AG09309 (cell line): Measurements from ENCODE around the gene AADAT.

ENCODE experiments used
- DNase-seq: peaks from one replicate; pipeline ENCODE4 v3.0.0-alpha.2; 2010; ENCODE audit warnings: low read depth
- H3K4me3 ChIP-seq: 2 replicates; pipeline ENCODE4 v1.5.1; 2011; ENCODE audit warnings: mild to moderate bottlenecking, low read depth, low read length, moderate library complexity; ENCODE audit not compliant: control insufficient read depth
- TF ChIP-seq, protein P1 (sequence below): IDR thresholded peaks from 2 replicates; pipeline ENCODE4 v1.5.1; 2011; ENCODE audit warnings: mild to moderate bottlenecking, low read depth, low read length, inconsistent platforms; ENCODE audit not compliant: insufficient read depth, control insufficient read depth; ENCODE audit errors: missing control alignments

The AADAT gene

GRCh38 chr4:170027181-170027829 lies 62.5 kb downstream of the AADAT start:
- peak overlapping the region; percentile 85 for H3K4me3 ChIP-seq
- TF ChIP-seq, protein P1, sequence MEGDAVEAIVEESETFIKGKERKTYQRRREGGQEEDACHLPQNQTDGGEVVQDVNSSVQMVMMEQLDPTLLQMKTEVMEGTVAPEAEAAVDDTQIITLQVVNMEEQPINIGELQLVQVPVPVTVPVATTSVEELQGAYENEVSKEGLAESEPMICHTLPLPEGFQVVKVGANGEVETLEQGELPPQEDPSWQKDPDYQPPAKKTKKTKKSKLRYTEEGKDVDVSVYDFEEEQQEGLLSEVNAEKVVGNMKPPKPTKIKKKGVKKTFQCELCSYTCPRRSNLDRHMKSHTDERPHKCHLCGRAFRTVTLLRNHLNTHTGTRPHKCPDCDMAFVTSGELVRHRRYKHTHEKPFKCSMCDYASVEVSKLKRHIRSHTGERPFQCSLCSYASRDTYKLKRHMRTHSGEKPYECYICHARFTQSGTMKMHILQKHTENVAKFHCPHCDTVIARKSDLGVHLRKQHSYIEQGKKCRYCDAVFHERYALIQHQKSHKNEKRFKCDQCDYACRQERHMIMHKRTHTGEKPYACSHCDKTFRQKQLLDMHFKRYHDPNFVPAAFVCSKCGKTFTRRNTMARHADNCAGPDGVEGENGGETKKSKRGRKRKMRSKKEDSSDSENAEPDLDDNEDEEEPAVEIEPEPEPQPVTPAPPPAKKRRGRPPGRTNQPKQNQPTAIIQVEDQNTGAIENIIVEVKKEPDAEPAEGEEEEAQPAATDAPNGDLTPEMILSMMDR = no peak
- peak; percentile 89 for DNase-seq

DNA sequence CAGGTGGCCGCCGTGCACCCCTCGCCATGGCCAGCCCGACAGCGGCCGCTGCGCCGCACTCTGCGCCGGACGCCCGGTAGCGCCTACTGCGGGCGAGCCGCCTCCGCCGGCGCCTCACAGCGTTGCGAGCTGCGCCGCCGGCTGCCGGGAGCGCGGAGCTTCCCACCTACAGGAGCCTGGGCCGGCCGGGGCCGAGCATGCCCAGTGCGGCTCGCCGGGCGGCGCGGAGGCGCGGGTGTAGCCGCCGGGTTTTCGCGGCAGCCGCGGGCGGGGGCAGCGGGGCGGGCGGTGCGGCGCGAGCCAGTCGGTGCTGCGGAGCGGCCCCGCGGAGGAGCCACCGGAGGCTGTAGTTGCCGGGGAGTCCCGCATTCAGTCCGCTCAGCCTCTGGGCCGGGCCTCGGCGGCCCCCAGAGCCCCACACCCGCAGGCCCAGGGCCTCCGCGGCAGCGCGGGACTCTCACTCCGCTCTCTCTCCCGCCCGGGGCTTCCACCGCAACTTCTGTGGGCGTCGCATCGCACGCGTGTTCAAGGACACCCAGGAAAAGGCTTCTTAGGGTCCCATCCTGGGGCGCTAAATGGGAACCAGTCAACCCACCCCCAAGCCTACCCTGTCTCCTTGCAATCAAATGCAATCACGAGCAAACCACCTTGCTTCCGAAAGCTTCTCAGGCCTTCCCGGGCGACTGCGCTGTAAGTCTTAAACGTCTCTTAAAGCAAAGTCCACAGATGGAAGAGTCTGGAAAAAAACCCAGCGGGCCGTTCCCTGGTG lies 63.3 kb downstream of the AADAT start, which contains the start of gene MFAP3L:
Gene MFAP3L, minus strand, starts transcription at position 143 of the 769 bp plus-strand sequence. CDS start 20,518 bp downstream, outside the sequence.
- peak; percentile 50 for DNase-seq
- TF ChIP-seq, protein P1 = no peak
- H3K4me3 ChIP-seq = peak within 1 kb of the TSS; percentile 85

GRCh38 chr4:170025523-170026252 lies 64.1 kb downstream of the AADAT start:
- DNase-seq = no peak
- peak overlapping the region; percentile 54 for H3K4me3 ChIP-seq
- TF ChIP-seq, protein P1 = no peak

DNA sequence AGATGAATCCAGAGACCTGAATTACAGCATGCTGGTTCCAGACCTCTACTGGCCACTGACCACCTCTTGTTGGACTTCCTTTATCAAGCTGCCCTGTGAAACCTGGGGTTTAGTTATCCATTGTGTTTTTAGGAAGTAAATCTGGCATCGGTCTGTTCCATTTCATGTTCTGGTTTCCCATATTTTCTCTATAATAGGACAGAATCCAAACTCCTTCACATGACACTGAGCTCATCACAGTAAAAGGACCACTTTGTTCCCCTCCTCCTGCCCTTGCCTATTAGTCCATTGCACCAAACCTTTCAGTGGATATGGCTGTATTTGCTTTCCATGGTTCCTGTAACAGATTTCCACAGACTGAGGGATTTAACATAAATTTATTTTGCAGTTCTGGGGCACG lies 67.5 kb downstream of the AADAT start:
- no peak overlapping the region for H3K4me3 ChIP-seq
- TF ChIP-seq, protein P1 = no peak
- DNase-seq = no peak

DNA sequence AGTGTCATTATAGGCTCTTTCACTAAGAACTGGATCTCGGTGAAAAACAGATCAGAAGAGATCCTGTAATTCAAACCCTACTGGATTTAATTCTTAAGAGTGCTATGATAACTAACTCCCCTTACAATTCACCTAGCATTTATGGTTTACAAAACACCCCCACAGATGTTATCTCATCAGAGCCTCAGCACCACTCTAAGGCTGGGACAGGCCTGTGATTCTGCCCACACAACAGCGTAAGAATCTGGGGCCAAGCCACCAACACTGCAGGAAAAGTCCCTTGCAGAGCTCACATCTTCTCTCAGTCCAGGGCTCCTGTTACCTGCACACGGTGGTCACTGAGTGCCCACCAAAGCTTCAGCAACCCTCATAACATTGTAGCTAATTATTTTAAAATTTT lies 72.5 kb downstream of the AADAT start:
- H3K4me3 ChIP-seq = no peak overlapping the region
- TF ChIP-seq, protein P1 = no peak
- DNase-seq = no peak

- TF ChIP-seq, protein P1 = no peak
- no peak overlapping the region for H3K4me3 ChIP-seq
- no peak for DNase-seq
Measured at GRCh38 chr4:170015285-170015684, 74.5 kb downstream of the AADAT start.
